Activated CD4-positive, alpha-beta memory T cell treated with anti-CD3 and anti-CD28 coated beads for 36 hours (primary cell): ENCODE data around the gene OSGIN1. TPM values are rescaled to one million over a fixed set of nuclear protein-coding genes. Genes with fewer than 3 reads are reported as not detected.

Experiments used
- CTCF ChIA-PET: fragments of 350-600 bp; sonication (Branson Sonifier 250); formaldehyde crosslinking; loops from one replicate; lab custom pipeline; 2021; ENCODE audit warnings: antibody characterized with exemption, inconsistent platforms; lab: Charles Lee
- POLR2A ChIA-PET: fragments of 350-600 bp; sonication (Branson Sonifier 250); formaldehyde crosslinking; loops from one replicate; lab custom pipeline; 2021; ENCODE audit warnings: antibody characterized with exemption; lab: Charles Lee
- DNase-seq: peaks from one replicate; pipeline ENCODE4 v3.0.0-alpha.2; 2020
- H3K27ac Mint-ChIP-seq: one replicate; pipeline ENCODE4 v1.8.0; 2021; ENCODE audit warnings: mixed read lengths
- H3K27me3 Mint-ChIP-seq: one replicate; pipeline ENCODE4 v1.8.0; 2021; ENCODE audit warnings: mixed read lengths
- H3K36me3 Mint-ChIP-seq: one replicate; pipeline ENCODE4 v1.8.0; 2021; ENCODE audit warnings: mixed read lengths
- H3K4me1 Mint-ChIP-seq: one replicate; pipeline ENCODE4 v1.8.0; 2021; ENCODE audit warnings: low read depth, mixed read lengths
- H3K4me3 Mint-ChIP-seq: one replicate; pipeline ENCODE4 v1.8.0; 2021; ENCODE audit warnings: mild to moderate bottlenecking, mixed read lengths
- H3K9me3 Mint-ChIP-seq: one replicate; pipeline ENCODE4 v1.8.0; 2021; ENCODE audit warnings: mixed read lengths
- intact Hi-C: fragments of 100-400 bp; cut with micrococcal nuclease; formaldehyde crosslinking; loops from one replicate; pipeline ENCODE4 v1.15.1; 2023
- total RNA-seq, 2 experiments: library from RNA; stranded (reverse); gene quantifications; one replicate each; pipeline ENCODE4 v1.2.3, GENCODE V29; 2021

OSGIN1 gene
- total RNA-seq, 2 experiments from 2014 or later, result 0.34 to 0.40 TPM

DNA sequence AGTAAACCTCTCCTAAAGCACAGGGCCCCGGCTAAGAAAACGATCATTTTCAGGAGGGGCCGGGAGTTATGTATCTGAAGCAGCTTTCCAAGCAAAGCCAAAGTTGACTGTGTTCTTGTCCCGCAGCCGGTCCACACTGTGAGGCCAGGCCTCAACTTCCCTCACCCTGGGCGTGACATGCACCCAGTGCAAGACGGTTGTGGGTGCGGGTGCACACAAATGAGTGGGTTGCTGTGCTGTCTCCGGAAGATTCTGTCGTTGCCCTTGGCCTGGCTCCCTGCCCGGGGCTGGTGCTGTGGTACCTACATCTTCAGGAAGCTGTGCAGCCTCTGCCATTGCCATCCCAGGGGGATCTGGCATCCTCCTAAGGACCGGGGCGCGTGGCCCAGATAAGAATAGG, 37.5 kb upstream of the OSGIN1 start:
- Mint-ChIP-seq H3K4me1 (no peaks in the 10 kb centered on the region), H3K9me3 (no peaks in the 10 kb centered on the region), H3K4me3 (no peak overlapping the region), H3K36me3 (peaks cover 43% of the 10 kb centered on the region), H3K27me3 (no peaks in the 10 kb centered on the region), H3K27ac (no peak overlapping the region)
- no peak for DNase-seq
- ChIA-PET CTCF (no interaction called here), POLR2A (no interaction called here)
- intact Hi-C loops, result no loop called here

DNA sequence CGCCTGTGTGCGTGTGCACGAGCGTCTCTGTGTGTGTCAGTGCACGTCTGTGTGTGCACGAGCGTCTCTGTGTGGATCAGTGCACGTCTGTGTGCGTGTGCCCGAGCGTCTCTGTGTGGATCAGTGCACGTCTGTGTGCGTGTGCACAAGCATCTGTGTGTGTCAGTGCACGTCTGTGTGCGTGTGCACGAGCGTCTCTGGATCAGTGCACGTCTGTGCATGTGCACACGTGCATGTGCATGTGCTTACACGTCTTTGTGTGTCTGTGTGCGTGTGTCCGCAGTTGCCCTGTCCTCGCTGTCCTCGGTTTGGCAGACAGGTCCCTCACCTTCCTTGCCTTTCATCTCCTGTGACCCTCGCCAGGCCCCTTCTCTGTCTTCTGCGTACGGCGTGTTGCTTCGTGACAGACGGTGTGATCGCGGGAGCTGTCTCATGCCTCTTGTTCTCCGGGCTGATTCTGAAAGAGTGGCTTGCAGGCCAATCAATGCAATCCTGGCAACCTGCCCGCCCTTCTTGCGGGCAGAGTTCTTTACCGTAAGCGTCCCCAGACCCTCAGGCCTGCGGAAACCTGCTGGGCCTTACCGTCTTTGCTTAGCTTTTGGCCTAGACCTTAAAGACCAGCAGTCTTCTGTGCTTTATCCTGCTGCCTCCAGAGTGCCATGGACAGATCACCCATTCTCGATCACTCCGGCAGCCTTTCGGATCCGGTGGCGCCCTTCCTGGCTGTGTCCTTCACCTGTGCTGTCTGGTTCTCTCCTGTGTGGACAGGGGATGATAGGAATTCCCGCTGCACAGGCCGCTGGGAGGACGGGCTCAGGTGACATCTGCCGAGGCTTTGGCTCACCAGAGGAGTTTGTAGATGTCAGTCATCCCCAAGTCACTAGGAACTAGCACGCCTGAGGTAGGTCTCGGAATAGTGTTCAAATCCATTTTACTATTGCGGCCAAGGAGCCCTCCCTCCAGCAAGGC, 35.6 kb upstream of the OSGIN1 start:
- intact Hi-C loops, result no loop called here
- Mint-ChIP-seq H3K9me3 (no peaks in the 10 kb centered on the region), H3K4me1 (no peaks in the 10 kb centered on the region), H3K4me3 (no peak overlapping the region), H3K27me3 (no peaks in the 10 kb centered on the region), H3K36me3 (peaks cover 39% of the 10 kb centered on the region), H3K27ac (no peak overlapping the region)
- DNase-seq, result no peak
- ChIA-PET CTCF (no interaction called here), POLR2A (no interaction called here)

GRCh38 chr16:83920894-83921491, 32.0 kb upstream of the OSGIN1 start:
- POLR2A ChIA-PET, result no interaction called here
- no peaks in the 10 kb centered on the region for H3K9me3 Mint-ChIP-seq
- no peak overlapping the region for H3K27ac Mint-ChIP-seq
- peaks cover 26% of the 10 kb centered on the region for H3K36me3 Mint-ChIP-seq
- CTCF ChIA-PET, result no interaction called here
- no peaks in the 10 kb centered on the region for H3K4me1 Mint-ChIP-seq
- no peak for DNase-seq
- intact Hi-C loops, result no loop called here
- no peak overlapping the region for H3K4me3 Mint-ChIP-seq
- H3K27me3 Mint-ChIP-seq, result no peaks in the 10 kb centered on the region

DNA sequence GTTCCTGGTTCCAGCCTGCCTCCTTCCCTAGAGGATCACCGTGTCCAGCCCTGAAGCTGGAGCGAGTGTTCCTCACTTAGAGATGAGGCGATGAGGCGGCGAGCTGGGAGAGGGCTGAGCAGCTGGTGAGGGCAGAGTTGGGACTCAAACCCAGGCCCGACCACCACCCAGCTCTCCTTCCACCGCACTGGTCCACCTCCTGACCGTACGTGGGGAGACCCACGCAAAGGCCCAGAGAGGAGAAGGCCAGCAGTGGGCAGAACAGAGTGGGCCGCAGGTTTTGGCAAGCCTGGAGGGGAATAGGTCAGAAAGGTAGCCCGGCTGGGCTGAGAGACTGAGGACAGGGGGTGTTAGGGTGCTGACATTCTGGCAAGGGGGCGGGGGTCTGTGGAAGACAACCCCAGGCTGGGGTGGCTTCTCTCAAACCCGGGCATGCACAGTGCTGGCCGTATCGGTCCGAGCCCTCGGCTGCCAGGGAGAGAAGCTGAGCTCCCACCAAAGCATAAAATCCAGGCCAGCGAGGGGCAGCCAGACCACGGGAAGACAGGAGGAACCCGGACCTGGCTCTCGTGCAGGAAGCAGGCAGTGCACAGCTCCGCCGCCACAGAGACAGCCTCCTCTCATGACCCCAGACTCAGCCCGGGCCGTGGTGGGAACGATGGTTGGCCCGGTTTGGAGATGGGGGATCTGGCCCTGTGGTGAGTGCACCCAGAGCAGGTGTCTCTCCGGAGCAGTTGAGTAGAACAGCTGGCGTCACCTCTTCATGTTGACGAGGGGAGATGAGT, 29.3 kb upstream of the OSGIN1 start:
- Mint-ChIP-seq H3K36me3 (peaks cover 10% of the 10 kb centered on the region), H3K27ac (no peak overlapping the region), H3K27me3 (no peaks in the 10 kb centered on the region), H3K9me3 (no peaks in the 10 kb centered on the region), H3K4me3 (no peak overlapping the region), H3K4me1 (peaks cover 3% of the 10 kb centered on the region)
- ChIA-PET POLR2A (interaction anchor here (0.7 kb wide), 1 partner anchor 48 kb away, joined by 3 read pairs; no protein-coding TSS in a partner anchor), CTCF (interaction anchor here (0.7 kb wide), 1 partner anchor 142 kb away, joined by 3 read pairs; no protein-coding TSS in a partner anchor)
- intact Hi-C loops, result no loop called here
- no peak for DNase-seq

DNA sequence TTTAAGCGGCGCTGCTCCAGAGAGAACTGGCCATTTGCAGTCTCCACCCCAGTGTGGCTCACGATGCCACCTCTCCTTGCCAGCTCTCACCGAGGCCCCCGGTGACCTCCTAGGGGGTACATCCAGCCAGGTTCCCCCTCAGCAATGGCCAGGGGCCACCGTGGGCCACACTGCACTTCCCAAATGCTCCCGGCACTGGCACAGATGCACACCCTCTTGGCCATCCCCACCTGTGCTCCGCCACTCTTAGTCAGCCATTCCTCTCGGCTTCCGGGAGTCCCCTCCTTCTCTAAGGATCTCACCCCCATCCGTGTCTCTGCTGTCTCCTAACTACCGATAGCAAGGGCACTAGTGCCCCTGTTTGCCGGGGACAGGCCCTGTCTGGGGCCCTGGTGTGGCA, 28.4 kb upstream of the OSGIN1 start:
- H3K27ac Mint-ChIP-seq, result no peak overlapping the region
- H3K4me1 Mint-ChIP-seq, result peaks cover 3% of the 10 kb centered on the region
- POLR2A ChIA-PET, result no interaction called here
- DNase-seq, result no peak
- no peaks in the 10 kb centered on the region for H3K27me3 Mint-ChIP-seq
- H3K36me3 Mint-ChIP-seq, result peaks cover 5% of the 10 kb centered on the region
- no peaks in the 10 kb centered on the region for H3K9me3 Mint-ChIP-seq
- intact Hi-C loops, result no loop called here
- CTCF ChIA-PET, result no interaction called here
- no peak overlapping the region for H3K4me3 Mint-ChIP-seq

- Mint-ChIP-seq H3K27ac (no peak overlapping the region), H3K9me3 (no peaks in the 10 kb centered on the region), H3K36me3 (peaks cover 3% of the 10 kb centered on the region), H3K4me3 (no peak overlapping the region), H3K4me1 (peaks cover 3% of the 10 kb centered on the region), H3K27me3 (no peaks in the 10 kb centered on the region)
- ChIA-PET CTCF (interaction anchor here (0.8 to 1.9 kb wide), 3 partner anchors 28 to 99 kb away, joined by 3 to 6 read pairs (median 6); no protein-coding TSS in a partner anchor), POLR2A (no interaction called here)
- DNase-seq, result no peak
- intact Hi-C loops, result no loop called here
Measured at GRCh38 chr16:83925095-83925905, 27.7 kb upstream of the OSGIN1 start.

GRCh38 chr16:83925957-83926725, 26.9 kb upstream of the OSGIN1 start:
- peaks cover 3% of the 10 kb centered on the region for H3K4me1 Mint-ChIP-seq
- CTCF ChIA-PET, result interaction anchor here (0.8 to 1.9 kb wide), 6 partner anchors 24 to 140 kb away, joined by 3 to 6 read pairs (median 4); no protein-coding TSS in a partner anchor
- no peak for DNase-seq
- no peaks in the 10 kb centered on the region for H3K9me3 Mint-ChIP-seq
- intact Hi-C loops, result no loop called here
- H3K4me3 Mint-ChIP-seq, result no peak overlapping the region
- H3K27ac Mint-ChIP-seq, result no peak overlapping the region
- POLR2A ChIA-PET, result no interaction called here
- no peaks in the 10 kb centered on the region for H3K36me3 Mint-ChIP-seq
- no peaks in the 10 kb centered on the region for H3K27me3 Mint-ChIP-seq

DNA sequence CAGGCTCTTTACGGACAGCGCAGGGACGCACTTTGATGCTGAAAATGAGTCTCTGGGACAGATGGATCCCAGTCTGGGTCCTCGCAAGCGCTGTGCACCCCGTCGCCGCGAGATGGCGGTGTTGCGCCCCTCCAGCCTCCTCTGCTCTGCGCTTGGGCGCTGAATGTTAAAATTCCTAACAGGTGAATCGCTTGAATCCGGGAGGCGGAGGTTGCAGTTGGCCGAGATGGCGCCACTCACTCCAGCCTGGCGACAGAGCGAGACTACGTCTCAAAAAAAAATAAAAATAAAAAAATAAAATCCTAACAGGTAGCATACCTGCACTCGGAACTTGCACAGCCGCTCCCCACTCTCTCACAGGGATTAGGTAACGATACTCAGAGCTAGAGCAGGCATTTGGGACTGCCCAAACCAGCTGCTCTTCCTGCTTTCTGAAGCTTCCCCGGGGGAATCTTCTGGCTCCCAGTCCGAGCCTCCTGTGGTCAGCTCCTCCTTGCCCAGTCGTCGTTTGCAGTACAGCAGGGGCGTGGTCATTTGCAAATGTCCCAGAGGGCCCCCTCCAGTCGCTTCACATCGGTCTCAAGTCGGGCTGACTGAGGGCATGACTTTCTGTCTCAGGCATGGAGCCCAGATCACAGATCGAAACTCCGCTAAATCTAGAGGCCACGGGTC, 26.2 kb upstream of the OSGIN1 start:
- ChIA-PET POLR2A (no interaction called here), CTCF (interaction anchor here (0.6 to 1.9 kb wide), 11 partner anchors 16 to 1245 kb away, joined by 3 to 10 read pairs (median 3); no protein-coding TSS in a partner anchor)
- Mint-ChIP-seq H3K27ac (no peak overlapping the region), H3K4me1 (peaks cover 3% of the 10 kb centered on the region), H3K9me3 (no peaks in the 10 kb centered on the region), H3K4me3 (no peak overlapping the region), H3K27me3 (no peaks in the 10 kb centered on the region), H3K36me3 (no peaks in the 10 kb centered on the region)
- peak; percentile 75 for DNase-seq
- intact Hi-C loops, result no loop called here

DNA sequence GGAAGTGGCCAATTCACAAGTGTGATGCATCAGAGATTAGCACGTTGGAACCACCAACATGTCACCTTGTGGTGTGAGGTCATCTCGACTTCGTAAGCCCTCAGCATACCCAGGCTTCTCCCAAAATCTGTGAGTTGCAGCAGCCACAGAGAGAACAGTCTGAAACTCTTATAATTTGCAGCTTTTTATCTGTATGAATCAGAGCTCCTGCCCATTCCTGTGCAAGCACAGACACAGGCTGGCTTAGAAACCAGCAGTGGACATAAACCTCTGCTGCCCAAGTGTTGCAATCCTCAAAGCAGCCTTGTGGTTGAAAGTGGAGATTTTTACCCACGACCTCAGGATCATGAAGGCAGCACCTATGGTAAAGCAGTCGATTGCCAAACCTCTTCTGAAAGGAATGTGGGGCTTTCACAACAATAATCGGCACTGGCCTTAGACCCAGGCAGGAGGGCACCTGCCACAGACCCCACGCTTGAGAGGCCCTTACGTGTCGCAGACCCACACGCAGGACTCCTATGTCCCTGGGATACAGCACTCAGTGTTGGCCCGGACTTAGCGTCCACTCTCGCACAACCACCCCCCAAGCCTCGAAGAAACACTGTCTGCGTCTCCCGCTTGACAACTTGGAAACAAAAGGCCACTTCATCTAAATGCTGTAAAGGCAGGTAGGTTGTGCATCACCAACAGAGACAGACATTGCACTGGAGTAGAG, 24.5 kb upstream of the OSGIN1 start:
- Mint-ChIP-seq H3K4me3 (no peak overlapping the region), H3K9me3 (no peaks in the 10 kb centered on the region), H3K4me1 (peaks cover 3% of the 10 kb centered on the region), H3K36me3 (no peaks in the 10 kb centered on the region), H3K27ac (no peak overlapping the region), H3K27me3 (no peaks in the 10 kb centered on the region)
- ChIA-PET CTCF (interaction anchor here (0.6 to 1.8 kb wide), 3 partner anchors 101 to 620 kb away, joined by 3 to 10 read pairs (median 3); no protein-coding TSS in a partner anchor), POLR2A (no interaction called here)
- intact Hi-C loops, result no loop called here
- DNase-seq, result no peak
